Measurements from ENCODE around the gene MEIS1.

GRCh38 chr2:66604326-66604725 is 169.4 kb downstream of the MEIS1 start:
- no peak for TF ChIP-seq SIN3A (IDR thresholded peaks at IDR 0.05; ENCODE audit: borderline replicate concordance, insufficient read depth, low read length)
- no peak for TF ChIP-seq TAF1 (IDR thresholded peaks at IDR 0.05; ENCODE audit: borderline replicate concordance, insufficient read depth, low read length)

All from PFSK-1 (cell line).